ENCODE measurements around the gene LHB. TPM values are rescaled to one million over a fixed set of nuclear protein-coding genes. Genes with fewer than 3 reads are reported as not detected.

Gene LHB
- total RNA-seq, 1 experiment from 2014 or later, result not detected

DNA sequence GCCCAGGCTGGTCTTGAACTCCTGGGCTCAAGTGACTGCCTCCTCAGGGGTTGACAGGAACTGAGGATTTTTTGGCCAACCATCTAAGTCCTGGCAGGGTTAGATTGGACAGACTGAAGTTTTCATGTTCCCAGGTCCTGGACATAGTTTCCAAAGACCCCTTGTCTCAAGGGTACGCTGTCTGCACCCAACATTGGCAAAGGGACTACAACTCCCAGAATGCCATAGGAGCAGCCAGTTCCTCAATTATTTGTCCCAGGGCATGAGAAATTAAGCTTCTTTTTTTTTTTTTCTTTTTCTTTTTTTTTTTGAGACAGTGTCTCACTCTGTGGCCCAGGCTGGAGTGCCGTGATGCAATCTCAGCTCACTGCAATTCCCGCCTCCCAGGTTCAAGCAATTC lies 30.7 kb downstream of the LHB start:
- no TSS peak for BruUV-seq (replicated peaks)
- H3K9me2 ChIP-seq (replicated peaks; ENCODE audit: low read length), result no peaks in the 10 kb centered on the region
- no peak for TF ChIP-seq EZH2phosphoT487 (IDR thresholded peaks at IDR 0.05; ENCODE audit: borderline replicate concordance, low read length)
- TF ChIP-seq CTCF (conservative IDR thresholded peaks at IDR 0.05; ENCODE audit: low read depth, low read length), result no peak
- no peak for TF ChIP-seq EZH2 (IDR thresholded peaks at IDR 0.05; ENCODE audit: low read length, unreplicated experiment)
- no peak overlapping the region for H2AFZ ChIP-seq (ENCODE audit: low read length)
- no peaks in the 10 kb centered on the region for H3K9me3 ChIP-seq (ENCODE audit: low read length)
- H3K27me3 ChIP-seq (ENCODE audit: low read length), result no peaks in the 10 kb centered on the region
- peaks cover 4% of the 10 kb centered on the region; the same call in 1 of the 2 replicates for H3K36me3 ChIP-seq (ENCODE audit: low read depth, low read length)
- ChIA-PET POLR2A (ENCODE audit: unreplicated experiment) (no interaction called here), CTCF (no interaction called here)
- H3K9ac ChIP-seq (ENCODE audit: low read length), result no peak overlapping the region
- no peak for DNase-seq
- no peak for ATAC-seq
- no peak overlapping the region for H3K27ac ChIP-seq (ENCODE audit: low read length)
- no peak overlapping the region for H3K4me3 ChIP-seq (ENCODE audit: low read length)
- peaks cover 13% of the 10 kb centered on the region; the same call in 1 of the 2 replicates for H3K79me2 ChIP-seq (ENCODE audit: low read length)
- intact Hi-C loops (cut with micrococcal nuclease), result no loop called here
- no peaks in the 10 kb centered on the region for H3F3A ChIP-seq (ENCODE audit: low read length, unreplicated experiment)
- no peaks in the 10 kb centered on the region for H4K20me1 ChIP-seq (ENCODE audit: low read length)
- H3K4me1 ChIP-seq (ENCODE audit: insufficient read depth, low read length), result no peaks in the 10 kb centered on the region
- H3K4me2 ChIP-seq (ENCODE audit: low read length), result no peak overlapping the region

DNA sequence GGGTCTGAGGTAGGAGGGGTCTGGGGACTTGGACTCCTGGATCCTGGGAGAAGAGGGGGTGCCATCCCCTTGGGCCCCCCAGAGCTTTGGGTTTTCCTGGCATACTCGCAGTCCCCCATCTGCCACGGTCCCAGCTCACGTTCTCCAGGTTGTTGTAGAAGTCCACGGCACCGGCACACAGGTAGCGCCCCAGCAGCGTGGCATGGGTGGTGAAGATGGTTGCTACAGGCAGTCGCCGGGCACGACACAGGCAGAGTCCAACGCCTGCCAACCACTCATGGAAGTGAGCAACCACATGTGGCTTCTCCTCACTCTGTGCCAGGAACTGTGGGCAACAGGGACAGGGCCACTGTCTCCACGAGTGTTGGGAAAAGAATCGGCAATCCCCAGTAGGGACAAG lies 31.2 kb downstream of the LHB start:
- H3K27me3 ChIP-seq (ENCODE audit: low read length), result no peaks in the 10 kb centered on the region
- H3K4me2 ChIP-seq (ENCODE audit: low read length), result no peak overlapping the region
- no peak overlapping the region for H3K4me3 ChIP-seq (ENCODE audit: low read length)
- H3K9me3 ChIP-seq (ENCODE audit: low read length), result no peaks in the 10 kb centered on the region
- ChIA-PET POLR2A (ENCODE audit: unreplicated experiment) (no interaction called here), CTCF (no interaction called here)
- no peaks in the 10 kb centered on the region for H4K20me1 ChIP-seq (ENCODE audit: low read length)
- H3K79me2 ChIP-seq (ENCODE audit: low read length), result peaks cover 8% of the 10 kb centered on the region; the same call in 1 of the 2 replicates
- ATAC-seq (no peak), DNase-seq (no peak)
- no peak for TF ChIP-seq EZH2 (IDR thresholded peaks at IDR 0.05; ENCODE audit: low read length, unreplicated experiment)
- TF ChIP-seq CTCF (conservative IDR thresholded peaks at IDR 0.05; ENCODE audit: low read depth, low read length), result no peak
- no peak overlapping the region for H3K9ac ChIP-seq (ENCODE audit: low read length)
- no peak overlapping the region for H2AFZ ChIP-seq (ENCODE audit: low read length)
- no peaks in the 10 kb centered on the region for H3K4me1 ChIP-seq (ENCODE audit: insufficient read depth, low read length)
- H3K27ac ChIP-seq (ENCODE audit: low read length), result no peak overlapping the region
- peaks cover 4% of the 10 kb centered on the region; the same call in 1 of the 2 replicates for H3K36me3 ChIP-seq (ENCODE audit: low read depth, low read length)
- BruUV-seq (replicated peaks), result no TSS peak
- intact Hi-C loops (cut with micrococcal nuclease), result no loop called here
- no peaks in the 10 kb centered on the region for H3F3A ChIP-seq (ENCODE audit: low read length, unreplicated experiment)
- H3K9me2 ChIP-seq (replicated peaks; ENCODE audit: low read length), result no peaks in the 10 kb centered on the region

GRCh38 chr19:48982280-48982679 lies 34.6 kb downstream of the LHB start:
- intact Hi-C loops (cut with micrococcal nuclease), result no loop called here
- peaks cover 4% of the 10 kb centered on the region; the same call in 1 of the 2 replicates for H3K36me3 ChIP-seq (ENCODE audit: low read depth, low read length)
- no peak for ATAC-seq
- H3K4me3 ChIP-seq (ENCODE audit: low read length), result no peak overlapping the region
- H3K9me2 ChIP-seq (replicated peaks; ENCODE audit: low read length), result no peaks in the 10 kb centered on the region
- no peak for DNase-seq
- no TSS peak for BruUV-seq (replicated peaks)
- ChIA-PET POLR2A (ENCODE audit: unreplicated experiment) (no interaction called here), CTCF (no interaction called here)
- H3F3A ChIP-seq (ENCODE audit: low read length, unreplicated experiment), result peaks cover 3% of the 10 kb centered on the region
- H4K20me1 ChIP-seq (ENCODE audit: low read length), result no peaks in the 10 kb centered on the region
- no peaks in the 10 kb centered on the region for H3K9me3 ChIP-seq (ENCODE audit: low read length)
- H3K27me3 ChIP-seq (ENCODE audit: low read length), result no peaks in the 10 kb centered on the region
- H3K4me2 ChIP-seq (ENCODE audit: low read length), result no peak overlapping the region
- no peak overlapping the region for H3K9ac ChIP-seq (ENCODE audit: low read length)
- H3K79me2 ChIP-seq (ENCODE audit: low read length), result no peaks in the 10 kb centered on the region
- no peak for TF ChIP-seq CTCF (conservative IDR thresholded peaks at IDR 0.05; ENCODE audit: low read depth, low read length)
- TF ChIP-seq EZH2 (IDR thresholded peaks at IDR 0.05; ENCODE audit: low read length, unreplicated experiment), result no peak
- no peak for TF ChIP-seq EZH2phosphoT487 (IDR thresholded peaks at IDR 0.05; ENCODE audit: borderline replicate concordance, low read length)
- no peak overlapping the region for H3K27ac ChIP-seq (ENCODE audit: low read length)
- H2AFZ ChIP-seq (ENCODE audit: low read length), result no peak overlapping the region
- no peaks in the 10 kb centered on the region for H3K4me1 ChIP-seq (ENCODE audit: insufficient read depth, low read length)

Data from PC-3 (cell line).